Immature natural killer cell (primary cell): ENCODE data around the gene DTL. TPM values are rescaled to one million over a fixed set of nuclear protein-coding genes. Genes with fewer than 3 reads are reported as not detected.
"Not testable (repeated sequence)": the region's sequence is repeated elsewhere in the genome, so short reads cannot be mapped to it uniquely, and the experiment has no call there.

Source experiments
- DNase-seq, 3 donors: peaks; one replicate each; pipeline ENCODE4 v3.0.0; 2022; ENCODE audit warnings: mixed read lengths in 1 of 3
- H3K27ac Mint-ChIP-seq, 6 donors: one replicate each; pipeline ENCODE4 v1.8.0; 2020; ENCODE audit warnings: mixed read lengths in 6 of 6, mild to moderate bottlenecking in 5 of 6, inconsistent platforms in 4 of 6, moderate library complexity in 3 of 6
- H3K27me3 Mint-ChIP-seq, 3 donors: one replicate each; pipeline ENCODE4 v1.8.0; 2020 to 2021; ENCODE audit warnings: low read depth in 3 of 3, mild to moderate bottlenecking in 3 of 3, mixed read lengths in 3 of 3, moderate library complexity in 3 of 3, inconsistent platforms in 1 of 3
- H3K36me3 Mint-ChIP-seq, 3 donors: one replicate each; pipeline ENCODE4 v1.8.0; 2020; ENCODE audit warnings: mixed read lengths in 3 of 3, inconsistent platforms in 2 of 3, mild to moderate bottlenecking in 2 of 3
- H3K4me1 Mint-ChIP-seq, 2 donors: one replicate each; pipeline ENCODE4 v1.8.0; 2020; ENCODE audit warnings: inconsistent platforms in 2 of 2, mild to moderate bottlenecking in 2 of 2, mixed read lengths in 2 of 2, moderate library complexity in 1 of 2
- H3K4me3 Mint-ChIP-seq, 5 donors: one replicate each; pipeline ENCODE4 v1.8.0; 2020; ENCODE audit warnings: mild to moderate bottlenecking in 5 of 5, mixed read lengths in 5 of 5, inconsistent platforms in 3 of 5, moderate library complexity in 3 of 5
- H3K9me3 Mint-ChIP-seq, 6 donors: one replicate each; pipeline ENCODE4 v1.8.0; 2020; ENCODE audit warnings: mild to moderate bottlenecking in 6 of 6, mixed read lengths in 6 of 6, inconsistent platforms in 4 of 6, moderate library complexity in 3 of 6
- polyA plus RNA-seq, 3 donors: library from polyadenylated mRNA; unstranded; fragments of 300-500 nt; fragmentation: Illumina TruSeq; gene quantifications; one replicate each; pipeline ENCODE4 v1.2.3, GENCODE V29; 2021

Gene DTL
- polyA plus RNA-seq, 3 donors from 2014 or later: 1.4 to 3.5 (median 3.1) TPM

- Mint-ChIP-seq H3K4me1 (peaks cover 2% of the 10 kb centered on the region in 2 donors), H3K36me3 (peaks cover 5 to 17% (median 17%) of the 10 kb centered on the region in 3 donors), H3K27ac (no peak overlapping the region)
Observed at GRCh38 chr1:212021563-212021962, 14.0 kb upstream of the DTL start.

GRCh38 chr1:212022908-212023307 lies 12.6 kb upstream of the DTL start:
- H3K4me3 Mint-ChIP-seq, H3K27ac Mint-ChIP-seq, H3K27me3 Mint-ChIP-seq, H3K4me1 Mint-ChIP-seq, DNase-seq, H3K9me3 Mint-ChIP-seq: not testable (repeated sequence)
- peaks cover 11 to 15% (median 13%) of the 10 kb centered on the region in 3 donors for H3K36me3 Mint-ChIP-seq

More at GRCh38 chr1:212021563-212021962, 14.0 kb upstream of the DTL start:
- Mint-ChIP-seq H3K4me3 (no peak overlapping the region), H3K27me3 (no peaks in the 10 kb centered on the region), H3K9me3 (no peaks in the 10 kb centered on the region)
- DNase-seq: no peak

DNA sequence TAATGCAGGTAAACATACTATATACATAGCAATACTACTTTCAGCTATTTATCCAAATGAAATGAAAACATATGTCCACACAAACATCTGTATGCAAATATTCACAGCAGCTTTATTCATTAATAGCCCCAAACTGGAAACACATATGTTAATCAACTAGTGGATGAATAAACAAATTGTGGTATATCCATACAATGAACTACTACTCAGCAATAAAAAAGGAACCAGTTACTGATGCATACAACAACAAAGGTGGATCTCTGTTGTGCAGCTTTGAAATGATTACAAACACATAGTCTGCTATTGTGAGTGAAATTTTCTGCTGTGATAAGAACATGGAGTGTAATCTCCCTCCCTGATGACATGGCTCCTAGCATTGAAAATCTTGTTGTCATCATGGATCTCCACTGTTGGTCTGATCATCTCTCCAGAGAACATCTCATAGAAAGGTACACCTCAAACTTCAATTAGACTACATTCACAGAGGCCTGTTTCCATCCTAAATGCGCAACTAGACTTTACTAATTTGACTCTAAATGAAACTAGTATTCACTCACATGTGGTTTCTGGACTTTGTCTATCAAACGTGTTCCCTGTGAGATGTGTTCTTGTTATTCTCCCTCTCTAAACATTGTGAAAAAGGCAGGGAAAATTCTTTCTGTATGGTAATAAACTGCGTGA lies 10.9 kb upstream of the DTL start:
- Mint-ChIP-seq H3K4me3 (no peak overlapping the region), H3K4me1 (peaks cover 5 to 13% of the 10 kb centered on the region in 2 donors), H3K27ac (no peak overlapping the region), H3K27me3 (peaks cover 0 to 2% (median 0%) of the 10 kb centered on the region in 3 donors), H3K36me3 (peaks cover 11 to 15% (median 13%) of the 10 kb centered on the region in 3 donors), H3K9me3 (no peaks in the 10 kb centered on the region)
- DNase-seq: no peak

DNA sequence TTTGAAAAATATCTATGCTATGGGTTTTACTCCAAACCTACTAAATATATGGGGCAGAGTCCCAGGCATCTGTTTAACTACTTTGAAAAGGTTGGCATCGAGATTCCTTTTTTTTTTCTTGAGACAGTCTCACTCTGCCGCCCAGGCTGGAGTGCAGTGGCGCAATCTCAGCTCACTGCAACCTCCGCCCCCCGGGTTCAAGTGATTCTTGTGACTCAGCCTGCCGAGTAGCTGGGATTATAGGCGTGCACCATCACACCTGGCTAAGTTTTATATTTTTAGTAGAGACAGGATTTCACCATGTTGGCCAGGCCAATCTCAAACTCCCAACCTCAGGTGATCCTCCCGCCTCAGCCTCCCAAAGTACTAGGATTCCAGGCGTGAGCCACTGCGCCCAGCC lies 7.8 kb upstream of the DTL start:
- H3K27ac Mint-ChIP-seq, DNase-seq: not testable (repeated sequence)

DNA sequence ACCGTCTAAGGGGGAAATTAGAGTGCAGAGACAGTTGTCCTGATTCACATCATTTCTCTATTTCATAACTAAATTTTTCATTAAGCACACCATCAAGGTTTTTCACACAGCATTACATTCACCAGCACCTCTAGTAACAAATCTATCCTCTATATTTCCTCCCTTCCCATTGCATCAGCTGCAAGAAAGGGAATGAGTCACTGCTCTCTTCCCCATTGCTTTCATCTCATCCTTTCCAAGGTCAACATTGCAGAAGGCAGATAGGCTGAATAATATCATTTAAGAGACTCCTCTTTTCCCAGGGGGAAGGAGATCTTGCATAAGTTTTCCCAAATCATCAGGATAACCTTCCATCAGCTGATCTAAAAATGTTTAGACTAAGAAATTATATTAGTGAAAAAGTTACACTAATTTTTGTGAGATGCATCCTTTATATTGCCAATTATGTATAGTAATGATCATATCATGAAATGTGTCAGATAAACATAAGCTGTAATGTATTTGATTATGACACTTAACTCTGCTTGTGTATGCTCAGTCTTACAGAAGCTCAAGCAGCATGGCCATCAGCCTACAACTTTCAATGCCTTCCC lies 4.5 kb upstream of the DTL start:
- peaks cover 39 to 59% of the 10 kb centered on the region in 2 donors for H3K4me1 Mint-ChIP-seq
- H3K36me3 Mint-ChIP-seq: peaks cover 0 to 6% (median 0%) of the 10 kb centered on the region in 3 donors
- H3K27me3 Mint-ChIP-seq: peaks cover 7 to 12% (median 9%) of the 10 kb centered on the region in 3 donors
- no peak overlapping the region for H3K27ac Mint-ChIP-seq
- no peak for DNase-seq
- H3K4me3 Mint-ChIP-seq: no peak overlapping the region
- no peaks in the 10 kb centered on the region for H3K9me3 Mint-ChIP-seq

More for the DNA sequence above, 7.8 kb upstream of the DTL start:
- not testable (repeated sequence) for H3K27me3 Mint-ChIP-seq, H3K9me3 Mint-ChIP-seq, H3K4me3 Mint-ChIP-seq
- peaks cover 11 to 13% (median 11%) of the 10 kb centered on the region in 3 donors for H3K36me3 Mint-ChIP-seq
- peaks cover 14 to 34% of the 10 kb centered on the region in 2 donors for H3K4me1 Mint-ChIP-seq

- Mint-ChIP-seq H3K36me3 (no peaks in the 10 kb centered on the region), H3K4me3 (peak overlapping the region; percentile 91 to 100 (median 98)), H3K27ac (peak overlapping the region; percentile 87 to 96 (median 91)), H3K27me3 (peaks cover 7 to 12% (median 8%) of the 10 kb centered on the region in 3 donors), H3K9me3 (no peaks in the 10 kb centered on the region), H3K4me1 (peaks cover 42 to 61% of the 10 kb centered on the region in 2 donors)
- DNase-seq: no peak
Observed at GRCh38 chr1:212034516-212035122, 929 bp upstream of the DTL start.

- no peaks in the 10 kb centered on the region for H3K9me3 Mint-ChIP-seq
- H3K36me3 Mint-ChIP-seq: no peaks in the 10 kb centered on the region
- peak overlapping the region; percentile 91 to 100 (median 98) for H3K4me3 Mint-ChIP-seq
- no peak for DNase-seq
- peaks cover 48 to 64% of the 10 kb centered on the region in 2 donors for H3K4me1 Mint-ChIP-seq
- H3K27ac Mint-ChIP-seq: peak overlapping the region; percentile 87 to 96 (median 91)
- H3K27me3 Mint-ChIP-seq: peaks cover 7 to 12% (median 8%) of the 10 kb centered on the region in 3 donors
Observed at GRCh38 chr1:212035835-212036605, 472 bp downstream of the DTL start.

GRCh38 chr1:212037900-212038299 lies 2.4 kb downstream of the DTL start:
- DNase-seq: no peak
- Mint-ChIP-seq H3K27ac (peak overlapping the region in 1 of 6 donors; percentile 24), H3K36me3 (no peaks in the 10 kb centered on the region), H3K27me3 (peaks cover 7 to 12% (median 8%) of the 10 kb centered on the region in 3 donors), H3K4me1 (peaks cover 36 to 48% of the 10 kb centered on the region in 2 donors), H3K4me3 (no peak overlapping the region), H3K9me3 (no peaks in the 10 kb centered on the region)

- no peak overlapping the region for H3K4me3 Mint-ChIP-seq
- H3K4me1 Mint-ChIP-seq: peaks cover 27 to 34% of the 10 kb centered on the region in 2 donors
- no peak overlapping the region for H3K27ac Mint-ChIP-seq
- no peaks in the 10 kb centered on the region for H3K9me3 Mint-ChIP-seq
- no peak for DNase-seq
- peaks cover 7 to 12% (median 8%) of the 10 kb centered on the region in 3 donors for H3K27me3 Mint-ChIP-seq
- no peaks in the 10 kb centered on the region for H3K36me3 Mint-ChIP-seq
Observed at GRCh38 chr1:212039622-212040021, 4.1 kb downstream of the DTL start.

- Mint-ChIP-seq H3K4me3 (peak overlapping the region in 4 of 5 donors; percentile 23 to 74 (median 38)), H3K27ac (peak overlapping the region in 1 of 6 donors; percentile 70), H3K27me3 (peaks cover 0 to 3% (median 0%) of the 10 kb centered on the region in 3 donors), H3K9me3 (no peaks in the 10 kb centered on the region), H3K4me1 (peaks cover 16 to 28% of the 10 kb centered on the region in 2 donors), H3K36me3 (no peaks in the 10 kb centered on the region)
- no peak for DNase-seq
Observed at GRCh38 chr1:212040629-212041412, 5.3 kb downstream of the DTL start.

GRCh38 chr1:212042436-212042835 lies 6.9 kb downstream of the DTL start:
- no peaks in the 10 kb centered on the region for H3K27me3 Mint-ChIP-seq
- no peaks in the 10 kb centered on the region for H3K36me3 Mint-ChIP-seq
- no peak overlapping the region for H3K4me3 Mint-ChIP-seq
- H3K27ac Mint-ChIP-seq: no peak overlapping the region
- no peak for DNase-seq
- peaks cover 7 to 12% of the 10 kb centered on the region in 2 donors for H3K4me1 Mint-ChIP-seq
- no peaks in the 10 kb centered on the region for H3K9me3 Mint-ChIP-seq

DNA sequence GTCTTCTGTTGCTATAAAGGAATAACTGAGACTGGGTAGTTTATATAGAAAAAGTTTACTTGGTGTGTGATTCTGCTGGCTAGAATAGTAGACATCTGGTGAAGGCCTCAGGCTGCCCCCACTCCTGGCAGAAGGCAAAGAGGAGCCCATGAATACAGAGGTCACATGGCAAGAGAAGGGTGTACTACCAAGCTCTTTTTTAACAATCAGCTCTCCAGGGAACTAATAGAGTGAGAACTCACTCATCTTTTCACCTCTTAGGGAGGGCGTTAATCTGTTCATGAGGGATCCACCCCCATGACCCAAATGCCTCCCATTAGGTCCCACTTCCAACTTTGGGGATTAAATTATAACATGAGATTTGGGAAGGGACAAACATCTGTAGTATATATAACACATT lies 9.3 kb downstream of the DTL start:
- H3K27ac Mint-ChIP-seq: no peak overlapping the region
- no peaks in the 10 kb centered on the region for H3K36me3 Mint-ChIP-seq
- no peaks in the 10 kb centered on the region for H3K27me3 Mint-ChIP-seq
- H3K9me3 Mint-ChIP-seq: no peaks in the 10 kb centered on the region
- H3K4me1 Mint-ChIP-seq: peaks cover 7 to 11% of the 10 kb centered on the region in 2 donors
- no peak for DNase-seq
- H3K4me3 Mint-ChIP-seq: no peak overlapping the region

DNA sequence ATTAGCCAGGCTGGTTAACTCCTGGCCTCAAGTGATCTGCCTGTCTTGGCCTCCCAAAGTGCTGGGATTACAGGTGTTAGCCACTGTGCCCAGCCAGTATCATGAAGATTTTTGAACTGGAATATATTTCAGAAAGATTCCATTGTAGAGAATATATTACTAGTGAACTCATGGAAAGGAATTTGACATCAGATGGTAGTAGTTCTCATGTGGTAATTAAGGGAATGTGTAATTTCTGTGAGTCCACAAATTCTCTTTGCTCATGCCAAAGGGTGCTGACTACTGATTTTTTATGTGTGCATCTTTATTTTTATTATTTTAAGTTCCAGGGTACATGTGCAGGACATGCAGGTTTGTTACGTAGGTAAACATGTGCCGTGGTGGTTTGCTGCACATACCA lies 10.4 kb downstream of the DTL start:
- DNase-seq: no peak
- H3K4me1 Mint-ChIP-seq: peaks cover under 1 to 3% of the 10 kb centered on the region in 2 donors
- H3K27me3 Mint-ChIP-seq: no peaks in the 10 kb centered on the region
- no peak overlapping the region for H3K4me3 Mint-ChIP-seq
- no peaks in the 10 kb centered on the region for H3K36me3 Mint-ChIP-seq
- no peak overlapping the region for H3K27ac Mint-ChIP-seq
- no peaks in the 10 kb centered on the region for H3K9me3 Mint-ChIP-seq
